DMS153 treated with DMSO at 0.1 percent for 48 hours (cell line): Measurements from ENCODE around the gene STK38.
"Not testable (repeated sequence)": the region's sequence is repeated elsewhere in the genome, so short reads cannot be mapped to it uniquely, and the experiment has no call there.

Experiments
- DNase-seq: peaks from one replicate; lab custom pipeline; 2025; ENCODE audit not compliant: unreplicated experiment; lab: John Stamatoyannopoulos, UW

The STK38 gene

GRCh38 chr6:36546920-36547645 lies at the start of gene STK38:
STK38 (minus strand) TSS chr6:36547479; CDS start chr6:36540202, 7,277 bp downstream.
- peak; percentile 38 for DNase-seq

GRCh38 chr6:36596356-36596755 lies 49.1 kb upstream of the STK38 start:
- DNase-seq = no peak

GRCh38 chr6:36594816-36595643 lies 47.8 kb upstream of the STK38 start:
- no peak for DNase-seq

- peak; percentile 65 for DNase-seq
Observed at GRCh38 chr6:36594029-36594815, 46.9 kb upstream of the STK38 start, which contains the start of gene SRSF3. SRSF3 (plus strand) TSS chr6:36594362; CDS start chr6:36596763, 2,401 bp downstream.

- peak; percentile 18 for DNase-seq
Observed at GRCh38 chr6:36593569-36594028, 46.3 kb upstream of the STK38 start.

- no peak for DNase-seq
Observed at GRCh38 chr6:36592221-36592655, 45.0 kb upstream of the STK38 start.

DNA sequence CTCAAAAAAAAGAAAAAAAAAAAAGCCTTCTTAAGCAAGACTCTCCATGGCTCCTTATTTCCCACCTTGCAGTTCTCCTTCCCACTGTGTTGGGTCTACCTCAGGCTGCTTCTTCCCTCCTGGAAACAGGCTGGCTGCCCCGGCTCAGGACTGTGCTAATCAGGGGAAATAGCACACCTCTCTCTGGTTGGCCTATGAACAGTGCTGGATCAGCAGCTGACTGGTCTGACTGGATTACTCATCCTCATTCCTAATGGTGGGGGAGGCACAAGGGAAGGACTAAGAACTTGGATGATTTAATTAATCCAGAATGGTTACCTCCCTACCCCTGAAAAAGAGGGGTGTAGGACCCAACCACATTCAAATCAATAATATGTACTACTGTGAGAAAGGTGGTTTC lies 43.0 kb upstream of the STK38 start:
- no peak for DNase-seq

DNA sequence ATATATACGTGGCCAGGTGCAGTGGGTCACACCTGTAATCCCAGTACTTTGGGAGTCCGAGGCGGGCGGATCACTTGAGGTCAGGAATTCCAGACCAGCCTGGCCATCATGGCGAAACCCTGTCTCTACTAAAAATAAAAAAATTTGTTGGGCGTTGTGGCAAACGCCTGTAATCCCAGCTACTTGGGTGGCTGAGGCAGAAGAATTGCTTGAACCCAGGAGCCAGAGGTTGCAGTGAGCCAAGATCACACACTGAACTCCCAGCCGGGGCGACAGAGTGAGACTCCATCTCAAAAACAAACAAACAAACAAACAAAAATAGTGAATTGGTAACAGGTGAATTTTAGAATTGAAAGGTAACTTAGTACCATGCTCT lies 41.7 kb upstream of the STK38 start:
- not testable (repeated sequence) for DNase-seq

GRCh38 chr6:36586606-36587005 lies 39.3 kb upstream of the STK38 start:
- DNase-seq = no peak

DNA sequence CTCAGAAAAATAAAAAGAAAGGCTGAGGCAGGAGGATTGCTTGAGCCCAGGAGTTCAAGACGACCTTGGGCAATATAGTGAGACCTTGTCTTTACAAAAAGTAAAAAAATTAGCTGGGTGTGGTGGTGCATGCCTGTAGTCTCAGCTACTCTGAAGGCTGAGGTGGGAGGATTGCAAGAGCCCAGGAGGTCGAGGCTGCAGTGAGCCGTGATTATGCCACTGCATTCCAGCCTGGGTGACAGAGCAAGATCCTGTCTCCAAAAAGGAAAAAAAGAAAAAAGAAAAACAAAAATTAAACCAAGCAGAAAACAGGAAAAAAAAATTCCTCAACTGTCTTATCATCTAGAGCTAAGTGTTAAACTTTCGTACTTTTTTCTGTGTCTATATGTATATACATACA lies 34.4 kb upstream of the STK38 start:
- no peak for DNase-seq

DNA sequence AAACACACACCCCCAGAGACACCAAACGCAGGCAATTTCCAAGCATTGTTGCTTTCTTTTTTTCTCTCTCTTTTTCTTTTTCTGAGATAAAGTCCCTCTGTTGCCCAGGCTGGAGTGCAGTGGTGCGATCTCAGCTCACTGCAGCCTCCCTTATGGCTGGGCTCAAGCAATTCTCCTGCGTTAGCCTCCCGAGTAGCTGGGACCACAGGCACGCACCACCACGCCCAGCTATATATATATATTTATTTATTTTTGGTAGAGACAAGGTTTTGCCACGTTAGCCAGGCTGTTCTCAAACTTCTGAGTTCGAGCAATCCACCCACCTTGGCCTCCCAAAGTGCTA lies 32.9 kb upstream of the STK38 start:
- DNase-seq = no peak

DNA sequence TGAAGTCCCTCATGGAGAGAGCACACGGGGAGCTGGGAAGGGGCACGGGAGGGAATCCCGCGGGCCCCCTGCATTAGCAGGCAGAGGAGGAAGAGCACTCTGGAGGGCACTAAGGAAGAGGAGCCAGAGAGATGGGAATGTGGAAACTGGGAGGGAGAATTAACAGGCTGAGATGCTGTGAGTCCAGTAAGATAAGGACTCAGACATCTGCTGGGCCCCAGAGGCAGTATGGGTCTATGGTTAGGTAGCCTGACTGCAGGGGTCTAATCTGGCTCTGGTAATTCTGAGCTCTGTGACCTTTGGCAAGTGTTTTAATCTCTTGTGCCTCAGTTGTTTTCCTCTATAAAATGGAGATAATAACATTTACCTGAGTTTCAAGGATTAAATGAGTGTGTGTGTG lies 31.2 kb upstream of the STK38 start:
- DNase-seq = no peak

DNA sequence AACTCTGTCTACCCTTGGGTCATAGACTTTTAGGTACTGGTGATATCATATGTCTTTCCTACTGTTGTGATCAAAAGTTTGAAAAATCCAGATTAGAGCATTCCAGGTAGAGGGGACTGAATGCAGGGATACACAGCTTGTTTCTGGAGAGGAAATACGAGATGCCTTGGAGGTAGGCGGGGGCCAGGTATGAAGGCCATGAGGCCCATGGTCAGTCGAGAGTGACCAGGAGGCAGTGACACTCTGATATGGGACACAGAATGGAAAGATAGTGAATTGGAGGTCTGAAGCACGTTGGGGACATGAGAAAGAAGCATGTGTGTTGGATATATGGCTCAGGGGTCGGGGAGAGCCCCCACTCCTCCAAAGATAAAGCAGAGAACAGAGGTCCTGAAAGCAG lies 30.8 kb upstream of the STK38 start:
- DNase-seq = no peak

DNA sequence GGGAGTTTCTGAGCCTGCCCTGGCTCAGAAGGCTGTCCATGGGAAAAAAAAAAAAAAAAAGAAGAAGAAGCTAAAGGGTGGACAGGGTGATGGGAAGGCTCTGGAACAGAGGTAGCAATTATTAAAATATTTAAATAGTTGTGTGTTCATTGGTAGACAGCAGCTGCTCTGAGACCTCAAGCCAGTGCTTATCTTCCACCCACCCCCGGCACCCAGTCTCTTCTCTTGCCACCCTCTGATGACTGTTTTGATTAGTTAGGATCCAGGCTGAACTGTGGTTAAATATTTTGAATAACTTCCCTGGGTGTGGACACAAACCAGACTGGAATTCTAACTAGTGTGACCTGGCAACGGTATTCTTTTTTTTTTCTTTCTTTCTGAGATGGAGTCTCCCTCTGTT lies 30.0 kb upstream of the STK38 start:
- no peak for DNase-seq

DNA sequence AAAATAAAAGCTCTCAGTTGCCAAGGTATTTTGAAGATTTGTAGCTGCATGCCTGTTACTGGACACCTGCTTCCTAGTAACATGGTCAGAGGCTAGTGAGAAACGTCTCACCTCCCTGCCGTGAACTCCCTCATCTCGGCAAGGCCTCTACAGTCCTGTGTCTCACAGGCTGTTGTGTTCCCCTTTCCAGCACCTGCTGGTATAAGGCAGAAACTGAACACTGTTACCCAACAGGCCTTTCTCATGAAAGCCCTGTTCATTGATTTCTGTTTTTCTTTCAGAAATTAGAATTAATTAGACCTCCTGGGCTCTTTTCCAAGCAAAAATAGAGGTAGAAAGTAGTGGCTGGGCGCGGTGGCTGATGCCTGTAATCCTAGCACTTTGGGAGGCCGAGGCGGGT lies 29.3 kb upstream of the STK38 start:
- no peak for DNase-seq

DNA sequence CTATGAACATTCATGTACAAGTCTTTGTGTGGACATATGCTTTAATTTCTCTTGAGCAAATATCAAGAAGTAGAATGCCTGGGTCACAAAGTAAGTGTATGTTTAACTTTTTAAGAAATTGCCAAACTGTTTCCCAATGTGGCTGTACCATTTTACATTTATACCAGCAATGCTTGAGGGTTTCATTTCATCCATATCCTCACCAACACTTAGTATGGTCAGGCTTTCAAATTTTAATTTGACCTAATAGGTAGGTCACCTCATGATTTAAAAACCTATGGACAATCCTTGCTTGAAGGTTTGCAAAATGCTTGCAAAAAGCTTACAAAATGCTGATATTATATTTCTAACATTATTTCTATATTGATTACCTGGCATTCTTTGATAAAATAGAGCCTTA lies 27.4 kb upstream of the STK38 start:
- no peak for DNase-seq

- DNase-seq = not testable (repeated sequence)
Observed at GRCh38 chr6:36572353-36573311, 25.4 kb upstream of the STK38 start.

DNA sequence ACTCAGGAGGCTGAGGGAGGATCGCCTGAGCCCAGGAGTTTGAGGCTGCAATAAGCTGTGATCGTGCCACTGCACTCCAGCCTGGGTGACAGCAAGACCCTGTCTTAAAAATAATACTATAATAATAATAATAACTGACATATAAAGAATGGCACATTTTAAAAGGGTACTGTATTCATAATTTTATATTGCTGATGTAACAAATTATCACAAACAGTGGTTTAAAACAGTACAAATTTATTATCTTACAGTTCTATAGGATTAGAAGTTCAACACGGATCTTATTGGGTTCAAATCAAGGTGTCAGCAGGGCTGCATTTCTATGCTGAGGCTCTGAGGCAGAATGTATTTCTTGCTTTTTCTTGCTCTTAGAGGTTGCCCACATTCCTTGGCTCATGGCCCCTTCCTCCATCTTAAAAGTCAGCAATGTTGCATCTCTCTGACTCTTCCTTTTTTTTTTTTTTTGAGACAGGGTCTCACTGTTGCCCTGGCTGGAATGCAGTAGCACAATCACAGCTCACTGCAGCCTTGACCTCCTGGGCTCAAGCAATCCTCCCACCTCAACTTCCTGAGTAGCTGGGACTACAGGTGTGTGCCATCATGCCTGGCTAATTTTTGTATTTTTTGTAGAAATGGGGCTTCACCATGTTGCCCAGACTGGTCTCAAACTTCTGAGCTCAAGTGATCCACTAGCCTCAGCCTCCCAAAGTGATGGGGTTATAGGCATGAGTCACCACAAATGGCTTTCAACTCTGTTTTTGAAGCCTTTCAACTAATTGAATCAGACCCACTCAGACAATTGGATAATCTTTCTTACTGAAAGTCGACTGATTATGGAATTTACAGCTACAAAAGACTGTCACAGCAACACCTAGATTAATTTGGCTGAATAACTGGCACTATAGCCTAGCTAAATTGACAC lies 24.1 kb upstream of the STK38 start:
- no peak for DNase-seq

DNA sequence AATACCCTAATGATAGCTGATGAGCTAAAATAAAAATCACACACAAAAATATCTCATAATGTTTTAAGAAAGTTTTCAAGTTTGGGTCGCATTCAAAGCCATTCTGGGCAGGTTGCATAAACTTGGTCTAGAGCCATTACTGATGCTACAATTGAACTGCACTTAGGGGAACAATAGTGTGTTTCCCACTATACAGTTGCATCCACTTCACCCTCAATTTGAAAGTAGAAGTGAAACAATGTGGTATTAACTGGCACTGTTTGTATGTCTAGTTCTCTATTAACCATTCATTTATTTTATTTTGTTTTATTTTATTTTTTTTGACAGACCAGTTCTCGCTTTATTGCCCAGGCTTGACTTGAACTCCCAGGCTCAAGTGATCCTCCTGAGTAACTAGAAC lies 23.0 kb upstream of the STK38 start:
- DNase-seq = no peak
